Pancreas (tissue), 10 donors: ENCODE results near the gene MEAK7. TPM values are rescaled to one million over a fixed set of nuclear protein-coding genes. Genes with fewer than 3 reads are reported as not detected.

Source experiments
- ATAC-seq, 4 donors: fragments of 200-7000 bp; cut with Tn5 transposase; one replicate each; pipeline versions ENCODE4 v1.8.0 to v1.9.1; 2020; ENCODE audit warnings: mild to moderate bottlenecking in 4 of 4, moderate library complexity in 4 of 4
- DNase-seq, 6 donors: peaks; one replicate each; pipeline ENCODE4 v3.0.0-alpha.2; 2020
- FAIRE-seq: peaks from 2 replicates; lab custom pipeline; 2012; peaks lifted over from hg19 to GRCh38; lab: Jason Lieb, UNC
- H3K27ac ChIP-seq, 4 donors: fragments of 200-600 bp; sonication (generic); 1 replicate in 3 of 4; 2 replicates in 1 of 4; pipeline versions ENCODE4 v1.5.0 to v1.8.0; 2020
- H3K27me3 ChIP-seq, 4 donors: fragments of 200-600 bp; one replicate each; pipeline ENCODE4 v1.8.0; 2021
- H3K36me3 ChIP-seq, 3 donors: fragments of 200-600 bp; sonication (generic) in 1 of 3; one replicate each; pipeline versions ENCODE4 v1.5.0 to v1.8.0; 2020 to 2021
- H3K4me1 ChIP-seq, 3 donors: fragments of 200-600 bp; one replicate each; pipeline ENCODE4 v1.8.0; 2021
- H3K4me3 ChIP-seq, 4 donors: fragments of 200-600 bp; sonication (generic) in 2 of 4; one replicate each; pipeline versions ENCODE4 v1.5.0 to v1.8.0; 2020 to 2021
- H3K9me3 ChIP-seq, 4 donors: fragments of 200-600 bp; one replicate each; pipeline ENCODE4 v1.8.0; 2021
- CTCF ChIP-seq, 4 donors: fragments of 200-600 bp; sonication (generic) in 3 of 4; IDR thresholded peaks; one replicate each; pipeline versions ENCODE4 v1.5.0 to v1.8.0; 2021; ENCODE audit warnings: antibody characterized with exemption in 4 of 4
- WGBS, 2 donors: extraction: QIAGEN DNeasy Blood & Tissue Kit; methylation state at CpG; one replicate each; pipeline ENCODE4 v1.1.7; 2013; 5-methylcytosine and 5-hydroxymethylcytosine counted together
- intact Hi-C, 3 donors: fragments of 100-400 bp; cut with DNase I; formaldehyde crosslinking; loops; one replicate each; pipeline versions ENCODE4 v1.11.1 to v1.14.2; 2022
- polyA plus RNA-seq, 2 donors: library from polyadenylated mRNA; stranded (reverse); fragments of 200-250 nt; gene quantifications; one replicate each; pipeline ENCODE4 v1.2.3, GENCODE V29; 2013
- total RNA-seq, 6 donors: library from RNA; stranded (reverse); fragmentation: NEBNext Ultra II Directional in 4 of 6; extraction: Animal tissue kit (Norgen Biotek cat#: 25700) in 4 of 6; gene quantifications; one replicate each; pipeline versions ENCODE4 v1.2.1 to v1.2.4, GENCODE V29; 2021 to 2023
- donor health status: healthy with polysubstance abuse.
- donor health status: DM: no; HTN: no; CAD: no; lungs with moderate emphysema.
- donor health status: DM: no; HTN: no; CAD: no.
- donor health status: control.
- donor health status: control.
- donor health status: Bipolar disorder and iron deficiency.
- donor health status: DM: yes; HTN: yes; CAD: no.
- donor health status: DM: no; HTN: no; CAD: no.
- donor health status: DM: no; HTN: no; CAD: no.
- donor health status: DM: yes; HTN: yes; CAD: no.

Gene MEAK7
- total and polyA plus RNA-seq, 8 donors: 2.1 to 10.5 (median 4.8) TPM

DNA sequence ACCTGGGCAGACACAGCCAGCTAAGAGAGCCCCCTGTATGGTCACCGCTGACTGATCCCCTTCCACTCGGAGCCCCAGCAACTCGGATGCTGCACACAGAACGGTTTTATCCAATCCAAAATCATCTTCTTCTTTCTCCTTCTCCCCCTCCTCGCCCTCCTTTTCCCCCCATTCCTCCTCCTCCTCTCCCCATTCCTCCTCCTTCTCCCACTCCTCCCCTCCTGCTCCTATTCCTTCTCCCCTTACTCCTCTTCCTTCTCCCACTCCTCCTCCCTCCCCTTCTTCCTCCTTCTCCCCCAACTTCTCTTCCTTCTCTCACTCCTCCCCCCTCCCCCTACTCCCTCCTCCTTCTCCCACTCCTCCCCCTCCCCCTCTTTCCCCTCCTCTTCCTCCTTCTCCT lies 30.4 kb upstream of the MEAK7 start:
- no peak for ATAC-seq
- H3K27ac ChIP-seq: no peak overlapping the region
- no peaks in the 10 kb centered on the region for H3K36me3 ChIP-seq
- no peak overlapping the region for H3K4me3 ChIP-seq
- intact Hi-C loops: no loop called here
- no peak for TF ChIP-seq CTCF (IDR thresholded peaks at IDR 0.05)
- peaks cover 0 to 3% (median 0%) of the 10 kb centered on the region in 3 donors for H3K4me1 ChIP-seq
- no peak for FAIRE-seq
- WGBS, 2 donors: 77 to 81% methylated on average over 5 of the region's 5 CpGs
- H3K27me3 ChIP-seq: no peaks in the 10 kb centered on the region
- H3K9me3 ChIP-seq: no peaks in the 10 kb centered on the region
- DNase-seq: no peak

DNA sequence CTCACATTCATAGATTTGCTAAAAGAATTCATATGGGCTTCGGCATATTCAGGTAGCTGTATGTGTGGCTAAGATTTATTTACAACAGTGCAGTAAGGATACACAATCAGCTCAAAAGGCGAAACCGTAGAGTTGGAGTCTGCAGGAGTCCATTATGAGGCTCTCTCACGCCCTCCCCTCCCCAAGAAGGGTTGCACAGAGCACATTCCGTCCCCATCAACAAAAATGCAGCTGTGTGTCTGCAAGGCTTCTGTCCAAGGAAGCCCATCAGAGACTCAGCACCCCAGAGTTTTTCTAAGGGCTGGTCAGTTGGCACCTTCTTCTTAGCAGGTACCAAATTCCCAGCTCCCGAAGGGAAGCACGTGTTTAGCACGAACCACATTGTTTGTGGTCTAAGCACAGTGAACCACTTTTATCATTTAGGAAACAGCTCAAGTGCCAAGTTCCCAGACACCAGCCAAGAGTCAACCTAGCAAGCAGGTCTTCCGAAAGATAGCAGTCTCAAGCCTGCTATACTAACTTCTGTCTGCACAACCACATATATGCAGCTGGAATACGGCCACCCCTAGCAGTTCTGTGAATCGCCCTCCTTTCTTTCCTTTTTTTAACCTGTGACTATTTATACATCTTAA lies 28.5 kb upstream of the MEAK7 start:
- intact Hi-C loops: no loop called here
- Histone ChIP-seq H3K9me3 (no peaks in the 10 kb centered on the region), H3K4me3 (no peak overlapping the region), H3K27ac (peak overlapping the region in 1 of 4 donors; percentile 47), H3K27me3 (no peaks in the 10 kb centered on the region), H3K4me1 (peaks cover 0 to 5% (median 0%) of the 10 kb centered on the region in 3 donors), H3K36me3 (no peaks in the 10 kb centered on the region)
- ATAC-seq (no peak), DNase-seq (no peak), FAIRE-seq (no peak)
- no peak for TF ChIP-seq CTCF (IDR thresholded peaks at IDR 0.05)
- WGBS, 2 donors: 72 to 81% methylated on average over 11 of the region's 11 CpGs

GRCh38 chr16:84532291-84532724 lies 27.8 kb upstream of the MEAK7 start:
- peak overlapping the region in 1 of 4 donors; percentile 47 for H3K27ac ChIP-seq
- intact Hi-C loops: no loop called here
- H3K36me3 ChIP-seq: no peaks in the 10 kb centered on the region
- peaks cover 0 to 10% (median 0%) of the 10 kb centered on the region in 3 donors for H3K4me1 ChIP-seq
- WGBS, 2 donors: 56 to 59% methylated on average over 10 of the region's 10 CpGs
- ATAC-seq: peak; percentile 28 to 72 (median 62)
- H3K4me3 ChIP-seq: no peak overlapping the region
- TF ChIP-seq CTCF (IDR thresholded peaks at IDR 0.05): no peak
- no peaks in the 10 kb centered on the region for H3K27me3 ChIP-seq
- FAIRE-seq: peak; percentile 9
- peak in 1 of 6 donors; percentile 25 for DNase-seq
- H3K9me3 ChIP-seq: no peaks in the 10 kb centered on the region

DNA sequence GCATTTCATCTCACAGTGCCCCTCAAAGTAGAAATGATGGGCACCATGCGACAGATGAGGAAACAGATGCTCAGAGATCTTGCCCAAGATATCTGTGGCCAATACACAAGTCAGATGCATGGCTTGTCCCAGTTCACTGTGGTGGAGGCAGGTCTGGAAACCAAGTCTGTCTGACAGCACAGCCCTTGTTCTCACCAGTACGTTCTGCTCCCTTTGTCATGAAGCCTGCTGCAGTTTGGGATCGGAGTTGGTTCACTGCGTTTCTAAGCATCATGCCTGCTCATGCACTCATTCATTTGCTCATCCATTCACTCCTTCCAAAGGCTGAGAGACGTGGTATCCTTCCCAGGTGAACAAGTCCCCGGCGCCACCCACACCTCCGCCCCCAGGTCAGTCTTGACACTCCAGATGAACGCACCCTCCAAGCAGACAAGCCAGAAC lies 27.2 kb upstream of the MEAK7 start:
- FAIRE-seq: no peak
- WGBS, 2 donors: 66 to 80% methylated on average over 9 of the region's 9 CpGs
- intact Hi-C loops: no loop called here
- no peak for TF ChIP-seq CTCF (IDR thresholded peaks at IDR 0.05)
- no peak for ATAC-seq
- H3K9me3 ChIP-seq: no peaks in the 10 kb centered on the region
- peaks cover 0 to 10% (median 0%) of the 10 kb centered on the region in 3 donors for H3K4me1 ChIP-seq
- no peaks in the 10 kb centered on the region for H3K36me3 ChIP-seq
- H3K27me3 ChIP-seq: no peaks in the 10 kb centered on the region
- no peak overlapping the region for H3K27ac ChIP-seq
- DNase-seq: no peak
- no peak overlapping the region for H3K4me3 ChIP-seq

GRCh38 chr16:84530590-84530989 lies 26.1 kb upstream of the MEAK7 start:
- no peak for ATAC-seq
- H3K9me3 ChIP-seq: no peaks in the 10 kb centered on the region
- TF ChIP-seq CTCF (IDR thresholded peaks at IDR 0.05): no peak
- no peaks in the 10 kb centered on the region for H3K36me3 ChIP-seq
- intact Hi-C loops: no loop called here
- no peak overlapping the region for H3K27ac ChIP-seq
- no peak overlapping the region for H3K4me3 ChIP-seq
- H3K4me1 ChIP-seq: peaks cover 0 to 10% (median 0%) of the 10 kb centered on the region in 3 donors
- no peak for DNase-seq
- FAIRE-seq: no peak
- no peaks in the 10 kb centered on the region for H3K27me3 ChIP-seq
- WGBS, 2 donors: 79 to 91% methylated on average over 5 of the region's 5 CpGs
